A204.1 (cell line): Measurements from ENCODE around the gene FAM184A.
"Not testable (repeated sequence)": the region's sequence is repeated elsewhere in the genome, so short reads cannot be mapped to it uniquely, and the experiment has no call there.

Experiments
- FAIRE-seq: peaks from 2 replicates; lab custom pipeline; 2012; peaks lifted over from hg19 to GRCh38; lab: Jason Lieb, UNC

FAM184A gene

GRCh38 chr6:119078376-119079282, at the start of gene FAM184A:
TSS of gene FAM184A (minus strand) at chr6:119078664. CDS start at chr6:119078299, 365 bp downstream.
- FAIRE-seq: no peak

GRCh38 chr6:119127627-119128026, 49.2 kb upstream of the FAM184A start:
- FAIRE-seq: no peak

GRCh38 chr6:119126826-119127225, 48.4 kb upstream of the FAM184A start:
- FAIRE-seq: no peak

- no peak for FAIRE-seq
These were observed 47.7 kb upstream of the FAM184A start for GRCh38 chr6:119126140-119126539.

GRCh38 chr6:119125576-119125975, 47.1 kb upstream of the FAM184A start:
- FAIRE-seq: no peak

GRCh38 chr6:119124079-119124824, 45.8 kb upstream of the FAM184A start:
- no peak for FAIRE-seq

- FAIRE-seq: no peak
These were observed 43.9 kb upstream of the FAM184A start for GRCh38 chr6:119122336-119122735.

- FAIRE-seq: no peak
These were observed 42.9 kb upstream of the FAM184A start for GRCh38 chr6:119121367-119121766.

- no peak for FAIRE-seq
These were observed 41.5 kb upstream of the FAM184A start for GRCh38 chr6:119119989-119120388.

GRCh38 chr6:119119062-119119461, 40.6 kb upstream of the FAM184A start:
- FAIRE-seq: not testable (repeated sequence)

GRCh38 chr6:119116712-119117281, 38.3 kb upstream of the FAM184A start:
- no peak for FAIRE-seq

GRCh38 chr6:119113961-119114360, 35.5 kb upstream of the FAM184A start:
- no peak for FAIRE-seq

GRCh38 chr6:119112812-119113530, 34.5 kb upstream of the FAM184A start:
- no peak for FAIRE-seq

GRCh38 chr6:119110601-119111548, 32.4 kb upstream of the FAM184A start:
- peak; percentile 82 for FAIRE-seq

- FAIRE-seq: no peak
These were observed 31.3 kb upstream of the FAM184A start for GRCh38 chr6:119109654-119110325.

- no peak for FAIRE-seq
These were observed 29.6 kb upstream of the FAM184A start for GRCh38 chr6:119108076-119108475.

- FAIRE-seq: no peak
These were observed 26.8 kb upstream of the FAM184A start for GRCh38 chr6:119105282-119105681.

GRCh38 chr6:119102901-119103300, 24.4 kb upstream of the FAM184A start:
- FAIRE-seq: no peak

- FAIRE-seq: no peak
These were observed 21.7 kb upstream of the FAM184A start for GRCh38 chr6:119100115-119100514.

GRCh38 chr6:119097815-119098361, 19.4 kb upstream of the FAM184A start:
- not testable (repeated sequence) for FAIRE-seq
